Globus pallidus (tissue), 1 donor: Measurements from ENCODE around the gene B4GALT2.

ENCODE experiments used
- DNase-seq: peaks from one replicate; pipeline ENCODE4 v3.0.0-alpha.2; 2015; ENCODE audit warnings: low spot score

The B4GALT2 gene

DNA sequence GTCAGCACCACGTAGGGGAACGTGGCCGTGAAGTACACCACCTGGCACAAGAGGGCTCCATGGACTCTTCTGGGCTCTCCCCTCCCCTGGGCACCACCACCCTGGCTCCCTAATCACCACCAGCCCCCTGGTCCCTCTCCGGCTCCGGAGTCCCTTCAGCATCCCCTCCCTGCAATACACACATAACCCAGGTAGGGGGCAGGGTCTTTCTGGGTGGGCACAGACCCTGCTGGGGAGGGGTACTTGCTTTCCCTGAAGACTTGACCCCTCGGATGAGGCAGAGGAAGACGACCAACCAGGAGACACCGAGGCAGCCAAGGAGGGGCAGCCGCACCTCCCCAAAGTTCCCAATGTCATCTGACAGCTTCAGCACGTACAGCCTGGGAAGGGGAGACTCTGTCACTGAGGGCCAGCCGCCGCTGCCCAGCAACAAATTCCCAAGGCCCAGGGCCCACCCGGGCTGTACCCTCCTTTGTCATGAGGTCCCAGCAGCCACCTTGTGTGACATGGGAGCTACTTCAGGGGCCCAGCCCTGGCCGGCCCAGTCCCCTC is 23.7 kb downstream of the B4GALT2 start:
- no peak for DNase-seq

- DNase-seq: no peak
Observed at GRCh38 chr1:44008259-44008658, 29.2 kb downstream of the B4GALT2 start.

GRCh38 chr1:44010935-44011471 is 32.0 kb downstream of the B4GALT2 start:
- DNase-seq: peak; percentile 96

DNA sequence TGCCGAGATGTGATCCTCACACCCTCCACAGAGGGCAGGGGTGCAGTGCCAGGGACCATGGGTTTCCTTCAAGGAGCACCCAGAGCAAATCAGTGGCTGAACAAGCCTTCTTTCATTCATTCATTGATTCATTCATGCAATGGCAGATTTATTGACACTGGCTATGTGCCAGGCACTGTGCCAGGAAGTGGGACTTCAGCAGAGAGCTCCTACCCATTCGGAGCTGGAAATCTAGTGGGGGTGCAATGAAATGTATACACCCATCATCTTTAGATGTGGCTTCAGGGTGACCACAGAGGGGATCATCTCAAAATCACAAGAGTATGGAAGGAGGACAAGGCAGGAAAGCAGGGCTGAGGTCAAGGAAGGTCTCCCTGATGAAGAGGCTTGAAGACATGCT is 33.4 kb downstream of the B4GALT2 start:
- DNase-seq: no peak

GRCh38 chr1:44012941-44013609 is 34.1 kb downstream of the B4GALT2 start:
- DNase-seq: peak; percentile 76

- peak; percentile 69 for DNase-seq
Observed at GRCh38 chr1:44013949-44014348, 34.9 kb downstream of the B4GALT2 start.

DNA sequence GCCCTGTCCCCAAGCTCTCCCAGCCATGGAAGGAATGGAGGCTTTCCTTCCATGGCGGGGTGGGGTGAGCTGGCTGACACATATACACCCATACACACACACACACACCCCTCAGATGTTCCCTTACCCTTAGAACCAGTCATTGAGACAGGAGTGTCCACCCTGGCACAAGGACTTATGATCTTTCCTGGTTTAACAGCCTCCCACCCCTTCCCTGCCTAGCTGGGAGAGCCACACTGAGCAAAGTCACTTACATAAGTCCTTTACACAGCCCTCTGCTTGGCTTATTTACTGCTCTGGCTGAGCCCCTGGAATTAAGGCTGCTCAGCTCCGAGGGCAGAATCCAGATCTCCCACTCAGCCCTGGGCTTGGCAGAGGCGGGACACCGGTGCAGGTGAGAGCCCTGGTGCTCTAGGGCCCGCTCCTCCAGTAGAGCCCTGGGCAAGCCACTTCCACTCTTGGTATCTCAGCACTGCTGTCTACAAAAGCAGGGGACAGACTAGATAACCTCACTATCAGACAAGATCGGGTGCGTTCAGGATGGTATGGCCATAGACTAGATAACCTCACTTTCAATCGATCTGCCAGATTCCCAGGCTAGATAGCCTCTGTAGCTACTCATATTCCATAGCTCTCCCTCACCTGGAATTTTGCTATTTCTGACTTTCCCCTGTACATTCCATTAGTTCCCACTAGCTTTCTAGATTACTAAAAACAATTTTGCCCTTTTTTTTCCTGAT is 35.5 kb downstream of the B4GALT2 start:
- DNase-seq: peak; percentile 62

DNA sequence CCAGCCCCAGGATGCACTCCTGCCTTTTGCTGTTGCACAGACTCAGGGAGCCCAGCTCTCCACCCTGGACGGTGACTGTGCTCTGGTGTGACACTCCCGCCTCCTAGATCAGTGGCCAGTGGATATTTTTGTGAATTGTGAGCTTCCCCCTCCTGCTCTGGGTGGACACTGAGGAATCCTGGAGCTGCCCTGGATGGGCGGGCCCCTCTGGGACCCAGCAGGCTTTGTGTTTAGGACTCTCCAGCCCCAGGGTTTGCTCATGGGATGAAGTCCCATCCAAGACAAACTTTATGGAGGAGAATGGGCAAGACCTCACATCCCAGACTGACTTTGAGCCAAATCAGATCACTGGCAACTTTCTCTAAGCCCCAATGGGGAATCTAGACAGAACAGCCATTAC is 36.2 kb downstream of the B4GALT2 start:
- no peak for DNase-seq

DNA sequence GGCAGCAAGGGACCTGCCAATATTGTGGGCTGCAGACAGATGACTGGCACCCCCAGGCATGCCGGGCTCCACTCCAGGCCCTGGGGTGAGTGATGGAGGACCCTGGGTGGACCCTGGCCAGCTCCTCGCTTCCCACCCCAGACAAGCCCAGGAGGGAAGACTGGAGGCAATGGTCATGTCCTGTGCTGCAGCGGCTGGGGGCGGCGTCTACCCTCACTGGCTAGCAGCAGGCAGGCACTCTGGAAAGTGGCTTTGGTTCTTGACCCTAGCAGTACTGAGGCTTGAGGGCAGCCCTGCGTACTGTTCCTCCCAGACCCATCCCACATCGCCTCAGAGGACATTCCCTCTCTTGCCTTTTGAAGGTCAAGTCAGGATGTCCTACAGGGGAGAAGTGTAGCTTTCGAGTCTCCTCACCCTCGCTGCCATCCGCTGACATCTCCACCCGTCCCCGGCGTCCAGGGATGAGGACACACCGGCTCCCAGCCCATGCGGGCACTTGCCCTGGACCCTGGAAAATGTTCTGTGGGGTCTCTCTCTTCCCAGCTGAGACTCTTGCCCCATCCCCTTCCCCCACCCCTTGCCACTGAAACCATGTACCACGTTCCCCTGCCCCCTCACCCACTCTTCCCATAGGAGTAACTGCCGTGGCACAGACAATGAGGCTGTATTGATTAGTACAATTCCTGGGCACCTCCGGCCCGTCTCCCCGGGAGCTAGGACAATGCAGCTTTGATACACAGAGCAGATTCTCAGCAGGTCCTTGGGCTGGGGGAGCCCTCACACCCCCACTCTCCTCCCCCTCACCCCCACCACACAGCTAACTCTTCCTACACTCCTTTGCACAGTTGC is 37.3 kb downstream of the B4GALT2 start:
- peak; percentile 67 for DNase-seq

DNA sequence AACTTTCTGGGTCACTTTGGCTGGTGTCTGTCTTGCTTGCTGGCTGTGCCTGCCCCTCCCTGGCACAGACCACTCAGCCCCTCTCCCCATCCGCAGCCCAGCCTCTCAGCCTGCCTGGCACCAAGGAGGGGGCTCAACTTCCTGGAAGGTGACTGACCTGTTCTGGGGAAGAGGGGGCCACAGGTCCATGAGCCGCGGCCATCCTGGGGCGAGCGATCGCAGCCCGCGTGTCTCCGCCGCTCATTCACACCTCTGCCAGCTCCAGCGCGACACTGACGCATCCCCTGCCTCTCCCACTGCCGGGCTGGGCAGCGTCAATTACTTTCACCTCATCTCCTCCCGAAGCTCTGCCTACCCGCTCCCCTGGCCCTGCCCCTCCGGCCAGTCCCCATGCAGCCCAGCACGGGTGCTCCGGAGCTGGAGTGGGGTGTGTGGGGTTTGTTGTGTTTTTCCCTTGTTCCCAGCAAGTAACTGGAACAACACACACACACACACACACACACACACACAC is 37.9 kb downstream of the B4GALT2 start:
- peak; percentile 64 for DNase-seq

DNA sequence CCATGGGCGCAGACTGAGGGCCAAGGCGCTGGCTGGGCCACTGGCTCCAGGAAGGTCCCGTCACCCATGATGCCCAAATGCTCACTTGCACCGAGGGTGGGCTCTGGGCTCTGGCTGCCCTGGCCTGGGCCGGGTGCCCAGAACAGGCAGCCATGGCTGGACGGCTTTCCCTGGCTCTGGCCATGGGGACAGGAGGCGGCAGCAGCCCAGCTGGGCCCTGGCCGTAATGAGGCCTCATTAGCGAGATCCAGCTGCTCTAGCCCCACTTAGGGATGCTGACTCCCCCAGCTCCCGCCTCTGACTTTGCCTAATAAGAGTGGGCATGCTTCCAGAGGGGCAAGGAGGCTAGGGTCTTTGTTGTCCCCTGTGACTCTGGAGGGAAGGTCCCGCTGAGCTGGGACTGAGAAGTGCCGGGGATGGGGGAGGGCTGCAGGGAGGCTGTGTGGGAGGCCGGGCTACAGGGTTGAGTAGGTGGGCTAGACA is 40.5 kb downstream of the B4GALT2 start:
- peak; percentile 82 for DNase-seq

- no peak for DNase-seq
Observed at GRCh38 chr1:44020464-44020863, 41.5 kb downstream of the B4GALT2 start.

DNA sequence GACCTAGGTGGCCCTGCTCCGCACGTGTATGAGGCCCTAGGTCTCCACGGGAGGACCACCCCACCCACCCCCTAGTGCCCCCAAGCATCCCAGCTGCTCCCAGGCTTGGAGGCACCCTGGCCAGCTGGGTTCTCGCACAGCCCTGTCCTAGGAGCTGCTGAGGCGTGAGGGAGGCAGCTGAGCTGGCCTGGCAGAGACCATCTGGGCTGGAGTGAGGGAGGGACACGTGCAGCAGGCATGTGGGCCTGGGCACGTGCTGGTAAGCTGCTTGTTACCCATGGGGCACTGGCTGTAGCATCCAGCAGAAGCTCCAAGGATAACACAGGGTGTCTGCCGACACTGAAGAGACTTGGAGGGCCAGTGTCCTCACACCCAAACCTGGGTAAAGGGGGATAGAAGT is 42.1 kb downstream of the B4GALT2 start:
- no peak for DNase-seq

- no peak for DNase-seq
Observed at GRCh38 chr1:44021581-44022321, 42.7 kb downstream of the B4GALT2 start.

GRCh38 chr1:44024031-44024902 is 45.3 kb downstream of the B4GALT2 start:
- DNase-seq: no peak

GRCh38 chr1:44024903-44025525 is 46.0 kb downstream of the B4GALT2 start:
- DNase-seq: no peak

DNA sequence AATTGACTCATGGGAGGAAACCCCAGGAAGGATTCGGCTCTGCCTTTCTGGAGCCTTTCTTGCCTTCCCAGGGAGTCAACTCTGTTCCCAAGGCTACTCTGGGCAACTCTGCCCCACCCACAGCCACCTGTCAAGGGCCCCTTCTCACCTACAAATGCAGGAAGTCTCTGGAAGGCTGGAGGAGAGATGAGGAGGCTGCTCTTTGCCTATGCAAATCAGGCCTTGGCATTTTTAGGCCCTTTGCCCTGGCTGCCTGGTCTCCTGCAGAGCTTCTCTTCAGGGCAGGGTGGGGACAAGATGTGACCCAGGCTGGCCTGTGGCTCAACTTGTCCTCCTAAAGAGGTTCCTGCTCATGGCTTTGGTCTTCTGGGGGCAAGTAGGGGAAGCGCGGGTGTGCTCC is 46.8 kb downstream of the B4GALT2 start:
- DNase-seq: no peak

GRCh38 chr1:44027320-44027719 is 48.3 kb downstream of the B4GALT2 start:
- no peak for DNase-seq

GRCh38 chr1:44029260-44029910 is 50.4 kb downstream of the B4GALT2 start:
- DNase-seq: no peak
